NT2/D1 (cell line): ENCODE results near the gene NOVA2.

ENCODE experiments used
- DNase-seq: peaks from one replicate; pipeline ENCODE4 v3.0.0-alpha.2; 2011; ENCODE audit warnings: low read depth, low spot score
- H3K27me3 ChIP-seq: 2 replicates; pipeline ENCODE4 v1.6.0; 2011; ENCODE audit warnings: mild to moderate bottlenecking; ENCODE audit not compliant: insufficient read length, insufficient read depth
- H3K36me3 ChIP-seq: 2 replicates; pipeline ENCODE4 v1.6.1; 2011; ENCODE audit warnings: mild to moderate bottlenecking, low read length, mixed read lengths; ENCODE audit not compliant: insufficient read depth, insufficient read length
- H3K4me1 ChIP-seq: 2 replicates; pipeline ENCODE4 v1.5.1; 2011; ENCODE audit not compliant: insufficient read depth, insufficient read length
- H3K4me3 ChIP-seq: 2 replicates; pipeline ENCODE4 v1.5.1; 2011; ENCODE audit warnings: low read depth; ENCODE audit not compliant: insufficient read length
- H3K9ac ChIP-seq: 2 replicates; pipeline ENCODE4 v1.6.0; 2011; ENCODE audit warnings: low read depth; ENCODE audit not compliant: insufficient read length
- H3K9me3 ChIP-seq: 2 replicates; pipeline ENCODE4 v1.5.1; 2011; ENCODE audit warnings: mild to moderate bottlenecking, low read length; ENCODE audit not compliant: insufficient read depth
- SUZ12 ChIP-seq: IDR thresholded peaks from 2 replicates; pipeline ENCODE4 v1.6.1; 2011; ENCODE audit not compliant: insufficient read length, insufficient read depth; ENCODE audit errors: extremely low read depth
- YY1 ChIP-seq: IDR thresholded peaks from 2 replicates; pipeline ENCODE4 v1.6.1; 2011; ENCODE audit not compliant: insufficient read length, insufficient read depth
- ZNF274 ChIP-seq: IDR thresholded peaks from 2 replicates; pipeline ENCODE4 v1.6.1; 2011; ENCODE audit warnings: mild to moderate bottlenecking, low read depth, low read length

Gene NOVA2

GRCh38 chr19:45973553-45974338, at the start of gene NOVA2:
TSS of gene NOVA2 (minus strand) at chr19:45973865. CDS start at chr19:45973351, 514 bp downstream.
- Histone ChIP-seq H3K9me3 (no peaks in the 10 kb centered on the region), H3K27me3 (peaks cover 13% of the 10 kb centered on the region), H3K36me3 (no peaks in the 10 kb centered on the region), H3K4me3 (peak within 1 kb of the TSS; percentile 46), H3K9ac (no peak within 1 kb of the TSS), H3K4me1 (peaks cover 7% of the 10 kb centered on the region)
- TF ChIP-seq SUZ12 (no peak), YY1 (no peak), ZNF274 (no peak)
- peak; percentile 71 for DNase-seq

- Histone ChIP-seq H3K36me3 (peaks cover 4% of the 10 kb centered on the region), H3K27me3 (no peaks in the 10 kb centered on the region), H3K4me1 (peaks cover 9% of the 10 kb centered on the region), H3K4me3 (no peak overlapping the region), H3K9ac (no peak overlapping the region), H3K9me3 (peaks cover 17% of the 10 kb centered on the region)
- TF ChIP-seq ZNF274 (no peak), SUZ12 (no peak), YY1 (no peak)
- no peak for DNase-seq
These were observed 49.7 kb upstream of the NOVA2 start for GRCh38 chr19:46023311-46023779.

GRCh38 chr19:46022431-46023310, 49.0 kb upstream of the NOVA2 start, which contains the start of gene PGLYRP1:
TSS of gene PGLYRP1 (minus strand) at chr19:46023053. CDS start at chr19:46023021, 32 bp downstream.
- Histone ChIP-seq H3K9ac (peak within 1 kb of the TSS; percentile 21), H3K4me1 (peaks cover 9% of the 10 kb centered on the region), H3K4me3 (no peak within 1 kb of the TSS), H3K9me3 (peaks cover 17% of the 10 kb centered on the region), H3K36me3 (peaks cover 8% of the 10 kb centered on the region), H3K27me3 (no peaks in the 10 kb centered on the region)
- no peak for DNase-seq
- TF ChIP-seq SUZ12 (no peak), ZNF274 (no peak), YY1 (no peak)

GRCh38 chr19:46022061-46022430, 48.4 kb upstream of the NOVA2 start:
- TF ChIP-seq ZNF274 (no peak), YY1 (no peak), SUZ12 (no peak)
- peak overlapping the region; percentile 21 for H3K9ac ChIP-seq
- peaks cover 17% of the 10 kb centered on the region for H3K9me3 ChIP-seq
- H3K36me3 ChIP-seq: peaks cover 8% of the 10 kb centered on the region
- DNase-seq: no peak
- H3K4me1 ChIP-seq: peaks cover 9% of the 10 kb centered on the region
- H3K27me3 ChIP-seq: no peaks in the 10 kb centered on the region
- no peak overlapping the region for H3K4me3 ChIP-seq

- TF ChIP-seq ZNF274: no peak
- no peak for TF ChIP-seq YY1
- no peak for TF ChIP-seq SUZ12
- peaks cover 8% of the 10 kb centered on the region for H3K36me3 ChIP-seq
- no peak overlapping the region for H3K4me3 ChIP-seq
- peaks cover 9% of the 10 kb centered on the region for H3K4me1 ChIP-seq
- H3K9ac ChIP-seq: no peak overlapping the region
- no peak for DNase-seq
- H3K9me3 ChIP-seq: peaks cover 17% of the 10 kb centered on the region
- peaks cover under 1% of the 10 kb centered on the region for H3K27me3 ChIP-seq
These were observed 47.9 kb upstream of the NOVA2 start for GRCh38 chr19:46021531-46022041.

GRCh38 chr19:46020819-46021125, 47.1 kb upstream of the NOVA2 start:
- peaks cover 8% of the 10 kb centered on the region for H3K36me3 ChIP-seq
- DNase-seq: no peak
- no peak overlapping the region for H3K9ac ChIP-seq
- H3K9me3 ChIP-seq: peaks cover 9% of the 10 kb centered on the region
- H3K4me3 ChIP-seq: no peak overlapping the region
- H3K27me3 ChIP-seq: peaks cover 9% of the 10 kb centered on the region
- peaks cover 14% of the 10 kb centered on the region for H3K4me1 ChIP-seq
- TF ChIP-seq YY1: no peak
- no peak for TF ChIP-seq ZNF274

GRCh38 chr19:46019270-46019669, 45.6 kb upstream of the NOVA2 start:
- DNase-seq: no peak
- TF ChIP-seq SUZ12 (no peak), YY1 (no peak), ZNF274 (no peak)
- peaks cover 16% of the 10 kb centered on the region for H3K4me1 ChIP-seq

More at GRCh38 chr19:46019270-46019669, 45.6 kb upstream of the NOVA2 start:
- Histone ChIP-seq H3K9me3 (no peaks in the 10 kb centered on the region), H3K27me3 (peaks cover 21% of the 10 kb centered on the region), H3K9ac (no peak overlapping the region), H3K4me3 (no peak overlapping the region), H3K36me3 (peaks cover 8% of the 10 kb centered on the region)
